Osteocyte (in vitro differentiated cells): ENCODE measurements around the gene CYFIP2. TPM values are rescaled to one million over a fixed set of nuclear protein-coding genes. Genes with fewer than 3 reads are reported as not detected.

ENCODE experiments used
- DNase-seq: peaks from one replicate; pipeline ENCODE4 v3.0.0; 2021; ENCODE audit warnings: mixed read lengths; ENCODE audit not compliant: unreplicated experiment; ENCODE audit errors: extremely low spot score
- H3K27ac Mint-ChIP-seq: one replicate; pipeline ENCODE4 v1.8.0; 2021; ENCODE audit warnings: mild to moderate bottlenecking, mixed read lengths; ENCODE audit not compliant: unreplicated experiment
- H3K27me3 Mint-ChIP-seq: one replicate; pipeline ENCODE4 v1.8.0; 2021; ENCODE audit warnings: mixed read lengths; ENCODE audit not compliant: unreplicated experiment
- H3K36me3 Mint-ChIP-seq: one replicate; pipeline ENCODE4 v1.8.0; 2021; ENCODE audit warnings: mixed read lengths; ENCODE audit not compliant: unreplicated experiment
- H3K4me1 Mint-ChIP-seq: one replicate; pipeline ENCODE4 v1.8.0; 2021; ENCODE audit warnings: mixed read lengths; ENCODE audit not compliant: unreplicated experiment
- H3K4me3 Mint-ChIP-seq: one replicate; pipeline ENCODE4 v1.8.0; 2021; ENCODE audit warnings: mild to moderate bottlenecking, moderate library complexity, mixed read lengths; ENCODE audit not compliant: unreplicated experiment
- H3K9me3 Mint-ChIP-seq: one replicate; pipeline ENCODE4 v1.8.0; 2021; ENCODE audit warnings: mixed read lengths; ENCODE audit not compliant: unreplicated experiment
- CTCF ChIP-seq: fragments of 200-600 bp; sonication (generic); IDR thresholded peaks from 2 replicates; pipeline ENCODE4 v1.5.0; 2021; ENCODE audit warnings: antibody characterized with exemption, mild to moderate bottlenecking, moderate library complexity
- total RNA-seq: library from RNA; stranded (reverse); gene quantifications from 2 replicates; pipeline ENCODE4 v1.2.1, GENCODE V29; 2021

The CYFIP2 gene
- total RNA-seq, 1 donor from 2014 or later, result 26.4 TPM

GRCh38 chr5:157443041-157443549, 177.2 kb downstream of the CYFIP2 start:
- H3K27ac Mint-ChIP-seq, result peak overlapping the region; percentile 72
- no peaks in the 10 kb centered on the region for H3K27me3 Mint-ChIP-seq
- DNase-seq, result no peak
- H3K36me3 Mint-ChIP-seq, result no peaks in the 10 kb centered on the region
- no peak overlapping the region for H3K4me3 Mint-ChIP-seq
- peaks cover 4% of the 10 kb centered on the region for H3K9me3 Mint-ChIP-seq
- TF ChIP-seq CTCF, result no peak
- peaks cover 19% of the 10 kb centered on the region for H3K4me1 Mint-ChIP-seq

- Mint-ChIP-seq H3K36me3 (no peaks in the 10 kb centered on the region), H3K4me3 (no peak overlapping the region), H3K27ac (no peak overlapping the region), H3K27me3 (no peaks in the 10 kb centered on the region), H3K4me1 (peaks cover 26% of the 10 kb centered on the region), H3K9me3 (peaks cover 4% of the 10 kb centered on the region)
- DNase-seq, result no peak
- TF ChIP-seq CTCF, result no peak
Observed at GRCh38 chr5:157444224-157444623, 178.3 kb downstream of the CYFIP2 start.

Other genes starting within 250 kb of the CYFIP2 start
- not detected in 2 replicates for gene HAVCR1, start 207.0 kb upstream of the CYFIP2 start, total RNA-seq
- 0.21 TPM in 1 of 2 replicates, not detected in the other for gene HAVCR2, start 157.1 kb upstream of the CYFIP2 start, total RNA-seq
- gene MED7, start 123.3 kb upstream of the CYFIP2 start, total RNA-seq, result 9.2 and 9.3 TPM in 2 replicates
- not detected in 2 replicates for gene GARIN3, start 99.9 kb upstream of the CYFIP2 start, total RNA-seq
- not detected in 2 replicates for gene ITK, start 85.3 kb upstream of the CYFIP2 start, total RNA-seq
- gene NIPAL4, start 194.1 kb downstream of the CYFIP2 start, total RNA-seq, result 2.3 and 2.4 TPM in 2 replicates